GM18526 (cell line): ENCODE measurements around the gene MON2.
A peak's percentile ranks its signal among the peaks of the same experiment; 100 is the strongest.

ENCODE experiments used
- POLR2A ChIP-seq: IDR thresholded peaks from 3 replicates; pipeline ENCODE4 v1.6.1; 2011; ENCODE audit not compliant: insufficient read length; ENCODE audit errors: extremely low read depth

MON2 gene

DNA sequence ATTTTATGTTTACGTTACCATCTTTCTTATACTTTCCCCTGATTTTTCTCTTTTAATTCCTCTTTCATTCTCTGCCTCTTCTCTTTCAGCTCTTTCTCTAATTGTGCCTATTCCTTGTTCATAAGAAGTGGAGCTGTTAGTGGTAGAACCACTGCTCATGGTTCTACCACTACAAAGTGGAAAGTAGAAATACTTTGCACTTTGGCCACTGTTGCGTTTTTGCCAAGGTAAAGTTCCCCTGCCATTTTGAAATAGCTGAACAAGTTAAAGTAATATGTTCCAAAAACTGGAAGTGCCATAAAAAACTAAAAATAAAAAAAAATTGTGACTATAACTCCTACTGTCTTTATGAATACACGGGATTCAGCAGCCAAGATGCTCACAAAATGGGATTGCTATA lies 130.6 kb downstream of the MON2 start:
- no peak for TF ChIP-seq POLR2A

DNA sequence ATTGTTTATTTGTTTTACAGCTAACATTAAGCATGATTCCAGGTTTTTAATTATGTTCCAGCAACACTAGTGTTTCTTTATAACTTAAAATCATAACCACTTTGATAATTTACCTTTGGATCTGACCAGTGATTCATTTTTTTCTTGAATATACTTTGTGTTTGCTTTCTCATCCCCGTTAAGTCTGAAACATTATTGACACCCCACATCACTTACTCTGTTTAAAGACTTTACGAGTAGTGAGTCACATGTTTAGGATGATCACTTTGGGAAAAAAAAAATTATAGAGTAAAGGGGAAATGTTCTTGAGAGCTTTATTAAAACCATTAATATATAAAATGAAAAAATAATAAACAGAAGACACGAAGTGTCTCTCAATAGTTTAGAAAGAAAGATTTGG lies 132.2 kb downstream of the MON2 start:
- TF ChIP-seq POLR2A = no peak

DNA sequence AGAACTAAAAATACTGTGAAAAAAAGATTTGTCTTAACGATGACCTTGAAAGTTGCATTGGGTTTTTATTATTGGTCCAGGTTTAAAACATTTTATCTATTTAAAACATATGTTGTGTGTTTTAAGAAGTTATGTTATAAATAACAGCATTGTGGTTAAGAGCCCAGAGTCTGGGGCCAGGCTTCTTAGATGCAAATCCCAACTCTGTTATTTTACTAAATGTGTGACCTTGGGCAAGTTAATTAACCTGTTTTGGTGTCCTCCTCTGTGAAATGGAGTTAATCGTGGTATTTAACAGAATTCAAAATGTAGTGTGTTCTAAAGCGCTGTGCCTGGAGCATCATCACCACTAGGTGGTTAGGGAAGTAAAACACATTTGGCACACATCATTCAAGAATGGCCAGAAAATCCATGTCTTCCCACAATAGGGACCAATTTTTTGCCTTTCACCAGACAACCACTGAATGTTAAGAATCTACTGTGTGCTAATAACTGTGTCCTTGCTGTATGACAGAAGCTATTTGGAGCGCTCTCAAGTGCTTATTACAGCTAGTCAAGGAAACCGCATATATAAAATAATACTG lies 133.3 kb downstream of the MON2 start:
- no peak for TF ChIP-seq POLR2A

DNA sequence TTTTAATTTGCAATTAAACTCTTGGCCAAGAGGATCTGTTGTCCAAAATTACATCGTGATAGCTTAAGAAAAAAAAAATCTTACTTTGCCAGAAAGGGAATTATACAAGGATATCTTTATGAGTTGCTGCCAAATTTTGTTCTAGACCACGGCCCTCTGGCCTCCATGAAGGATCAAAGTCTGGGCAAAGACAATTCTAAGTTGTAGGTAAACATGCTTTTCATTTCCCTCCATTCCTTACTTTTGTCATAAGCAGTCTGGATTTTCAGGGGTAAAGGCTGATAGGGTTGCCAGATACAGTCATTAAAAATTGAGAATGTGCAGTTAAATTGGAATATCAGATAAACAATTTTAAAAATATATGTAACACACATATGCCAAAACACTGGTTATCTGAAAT lies 135.1 kb downstream of the MON2 start:
- no peak for TF ChIP-seq POLR2A

DNA sequence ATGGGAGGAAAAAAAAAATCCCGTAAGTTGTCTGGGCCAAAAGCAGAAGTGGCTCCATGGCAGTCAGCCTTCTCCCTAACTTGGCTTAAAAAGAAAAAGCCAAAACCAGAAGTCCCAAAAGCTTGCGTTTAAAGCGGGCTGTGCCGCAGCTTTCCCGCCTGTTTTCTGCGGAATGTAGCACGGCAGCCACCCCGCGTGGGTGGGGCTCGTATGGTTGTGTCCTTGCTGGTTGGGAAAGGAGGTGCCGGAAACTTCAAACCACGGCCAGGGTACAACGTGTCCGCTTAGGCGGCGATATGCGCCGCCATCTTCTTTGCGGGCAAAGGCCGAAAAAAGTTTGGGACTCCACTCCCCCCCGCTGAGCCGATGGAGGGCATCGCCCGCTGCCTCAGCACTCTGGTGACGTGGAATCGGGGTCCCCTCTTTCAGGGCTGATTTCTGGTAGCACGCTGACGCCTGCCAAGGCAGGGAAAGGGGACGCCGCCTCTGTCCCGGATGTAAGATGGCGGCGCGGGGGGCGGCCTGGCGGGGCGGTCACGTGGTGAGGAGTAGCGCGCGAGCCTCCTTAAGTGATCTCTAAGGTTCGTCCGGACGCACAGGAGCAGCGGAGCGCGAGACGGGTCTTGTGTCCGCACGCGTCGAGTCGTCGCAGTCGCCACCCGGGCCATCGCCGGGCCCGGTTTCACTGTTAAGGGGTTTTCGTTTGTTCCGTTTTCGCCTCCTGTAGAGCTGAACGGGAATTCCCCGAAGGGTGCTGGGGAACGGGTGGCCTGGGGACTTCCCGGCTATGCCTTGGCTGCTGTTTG lies 135.8 kb downstream of the MON2 start:
- TF ChIP-seq POLR2A = peak; percentile 83

DNA sequence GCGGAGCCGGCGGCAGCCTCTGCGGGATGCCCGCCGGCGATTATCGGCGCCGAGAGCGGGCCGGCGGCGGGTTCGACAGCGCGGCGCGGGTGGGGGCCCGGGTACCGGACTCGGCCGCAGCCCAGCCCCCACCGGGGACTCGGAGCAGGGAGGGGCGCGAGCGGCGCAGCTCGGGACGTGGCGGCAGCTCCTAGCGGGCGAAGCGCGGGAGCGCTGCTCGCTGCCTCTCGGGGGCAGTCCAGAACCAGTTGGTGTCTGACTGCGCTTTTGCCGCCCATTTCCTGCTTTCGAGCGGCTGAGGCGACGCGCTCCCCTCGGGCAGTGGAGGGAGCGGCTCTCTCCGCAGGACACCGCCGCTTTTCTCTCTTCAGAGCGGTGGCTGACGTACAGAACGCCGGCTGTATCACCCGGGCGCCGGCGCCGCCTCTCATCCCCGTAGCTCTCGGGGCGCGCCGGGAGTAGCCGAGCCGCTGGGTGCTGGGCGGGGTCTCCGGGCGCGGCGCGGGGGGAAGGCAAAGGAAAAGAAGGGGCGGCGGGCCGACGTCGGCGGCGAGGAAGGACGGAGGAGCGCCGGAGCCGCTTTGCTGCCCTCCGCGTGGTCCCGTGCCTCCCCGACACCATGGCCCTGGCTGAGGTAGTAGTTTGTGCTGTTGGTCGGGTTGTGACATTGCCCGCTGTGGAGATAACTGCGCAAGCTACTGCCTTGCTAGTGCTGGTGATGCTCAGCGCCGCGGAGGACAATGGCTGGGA lies 136.6 kb downstream of the MON2 start:
- peak; percentile 59 for TF ChIP-seq POLR2A

DNA sequence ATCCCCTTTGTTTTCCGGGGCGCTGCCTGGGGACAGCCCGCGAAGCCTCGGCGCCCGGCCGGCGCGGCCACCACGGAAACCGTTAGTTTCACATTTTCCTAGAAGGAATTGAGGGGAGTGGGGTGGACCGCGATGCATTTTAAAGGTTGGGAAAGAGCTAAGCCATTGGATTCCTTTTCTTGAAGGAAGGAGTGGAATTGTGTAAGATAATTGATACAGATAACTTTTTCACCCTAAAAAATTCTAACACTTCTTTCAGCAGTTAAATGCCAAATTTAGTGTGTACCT lies 137.1 kb downstream of the MON2 start:
- TF ChIP-seq POLR2A = no peak

DNA sequence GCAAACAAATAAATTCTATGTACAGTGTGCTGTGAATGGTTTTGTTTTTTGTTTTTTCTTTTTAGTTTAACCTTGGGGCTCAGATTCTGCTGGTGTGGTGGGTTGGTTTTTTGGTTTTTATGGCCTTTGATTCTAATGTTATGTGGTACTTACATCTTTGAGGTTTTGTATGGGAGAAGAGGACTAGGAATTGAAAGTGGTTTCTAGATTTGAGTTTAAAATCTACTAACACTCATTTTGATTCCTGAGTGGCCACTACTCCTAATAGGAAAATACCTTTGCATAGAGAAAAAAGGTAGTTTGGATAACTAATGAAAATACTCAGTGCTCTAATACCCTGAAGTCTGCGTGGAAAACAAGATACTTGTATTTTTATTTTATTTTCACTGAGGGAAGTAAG lies 137.7 kb downstream of the MON2 start:
- no peak for TF ChIP-seq POLR2A

DNA sequence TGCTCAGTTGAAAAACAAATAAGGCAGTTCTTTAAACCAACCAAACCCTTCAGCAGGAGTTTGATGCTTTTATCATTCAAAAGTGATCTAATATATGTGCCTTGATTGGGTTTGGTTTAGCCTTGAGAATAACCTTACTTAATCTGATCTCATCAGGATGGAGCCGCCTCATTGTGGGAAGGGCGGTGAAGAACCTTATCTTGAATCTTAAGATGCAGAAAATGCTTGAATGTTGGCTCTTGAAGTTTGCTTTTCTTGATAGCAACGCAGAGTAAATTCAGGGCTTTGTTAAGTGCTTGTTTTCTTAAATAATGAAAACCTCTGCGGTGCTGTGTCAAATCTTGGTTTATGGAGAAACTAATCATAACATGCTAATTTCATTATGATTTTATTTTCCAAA lies 138.2 kb downstream of the MON2 start:
- TF ChIP-seq POLR2A = no peak

DNA sequence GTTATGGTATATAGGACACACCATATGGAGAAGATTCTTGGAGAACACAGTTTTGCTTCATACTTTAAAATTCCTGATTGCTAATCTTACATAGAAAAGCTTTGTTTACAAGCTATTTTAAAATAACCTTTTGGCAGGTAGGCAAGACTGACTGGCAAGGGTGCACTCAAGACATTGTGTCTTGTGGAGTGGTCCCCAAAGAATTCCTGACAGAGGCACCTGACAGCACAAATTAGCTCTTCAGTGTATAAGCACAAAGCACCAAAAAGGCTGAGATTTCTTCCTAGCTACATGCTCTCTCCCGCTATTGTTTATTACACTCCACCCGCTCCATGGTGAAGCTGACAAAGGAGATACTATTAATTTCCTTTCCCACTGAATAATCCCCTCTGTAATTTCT lies 139.4 kb downstream of the MON2 start:
- TF ChIP-seq POLR2A = no peak

DNA sequence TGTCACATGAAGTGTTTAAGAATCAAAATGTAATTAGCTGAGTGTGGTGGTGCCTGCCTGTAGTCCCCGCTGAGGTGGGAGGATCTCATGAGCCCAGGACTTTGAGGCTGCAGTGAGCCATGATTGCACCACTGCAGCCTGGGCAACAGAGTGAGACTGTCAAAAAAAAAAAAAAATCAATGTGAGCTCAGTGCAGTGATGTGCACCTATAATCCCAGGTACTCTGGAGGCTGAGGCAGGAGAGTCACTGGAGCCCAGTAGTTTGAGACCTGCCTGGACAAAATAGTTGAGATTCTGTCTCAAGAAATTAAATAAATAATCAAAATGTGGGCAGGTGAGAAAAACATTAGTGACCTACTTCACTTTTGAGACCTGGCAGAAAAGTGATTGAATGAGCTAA lies 140.0 kb downstream of the MON2 start:
- TF ChIP-seq POLR2A = no peak

DNA sequence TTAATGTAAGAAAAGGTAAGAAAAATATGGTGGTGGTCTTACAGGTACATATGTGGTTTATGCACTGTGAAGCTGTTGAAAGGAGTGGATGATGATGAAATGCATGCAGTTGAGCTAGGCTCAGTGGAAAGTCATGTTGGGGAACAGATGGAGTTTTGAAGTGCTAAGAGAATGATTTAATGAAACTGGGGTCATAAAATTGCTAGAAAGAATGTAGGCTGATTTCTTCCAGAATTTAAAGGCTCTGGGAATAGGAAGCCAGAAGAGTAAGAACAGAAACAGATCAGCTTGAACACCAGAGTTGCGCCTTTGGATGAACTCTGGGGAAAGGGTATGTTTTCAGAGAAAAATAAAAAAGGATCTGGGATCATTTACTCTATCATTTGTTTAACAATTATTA lies 146.5 kb downstream of the MON2 start:
- no peak for TF ChIP-seq POLR2A

DNA sequence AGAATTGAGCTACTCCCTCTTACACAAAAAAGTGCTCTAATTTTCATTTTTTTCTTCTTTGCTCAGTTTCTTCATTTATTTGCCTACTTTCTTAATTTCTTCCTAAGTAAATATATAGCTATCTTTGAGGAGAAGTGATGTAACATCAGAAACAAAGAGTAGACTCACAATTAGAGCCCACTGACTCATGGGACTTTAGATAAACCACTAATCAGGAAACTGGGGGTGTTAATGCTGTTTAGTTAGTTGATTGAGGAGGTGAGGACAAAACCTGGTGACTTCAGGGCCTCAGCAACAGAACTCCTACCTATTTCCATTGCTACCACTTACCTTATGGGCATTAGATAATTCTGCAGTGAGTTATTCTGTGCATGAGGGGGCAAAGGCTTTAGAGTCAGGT lies 151.7 kb downstream of the MON2 start:
- no peak for TF ChIP-seq POLR2A

DNA sequence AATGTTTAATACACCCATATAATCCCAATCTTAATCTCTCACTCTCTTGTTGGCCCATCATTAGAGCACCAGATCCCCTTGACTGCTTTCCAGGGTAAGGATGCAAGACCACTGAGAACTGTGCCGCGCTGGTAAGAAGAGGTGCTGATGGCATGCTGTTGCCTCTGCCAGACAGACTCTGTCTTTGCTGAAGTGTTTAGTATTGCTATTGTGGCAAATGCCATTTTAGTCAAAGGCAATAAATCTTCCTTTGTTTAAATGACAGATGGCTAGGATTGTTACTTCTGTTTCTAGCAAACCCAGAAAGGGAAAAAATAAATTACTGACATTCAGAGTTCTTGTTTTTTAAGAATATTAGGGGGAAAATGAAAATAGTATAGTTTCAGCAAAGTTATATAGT lies 152.3 kb downstream of the MON2 start:
- no peak for TF ChIP-seq POLR2A

DNA sequence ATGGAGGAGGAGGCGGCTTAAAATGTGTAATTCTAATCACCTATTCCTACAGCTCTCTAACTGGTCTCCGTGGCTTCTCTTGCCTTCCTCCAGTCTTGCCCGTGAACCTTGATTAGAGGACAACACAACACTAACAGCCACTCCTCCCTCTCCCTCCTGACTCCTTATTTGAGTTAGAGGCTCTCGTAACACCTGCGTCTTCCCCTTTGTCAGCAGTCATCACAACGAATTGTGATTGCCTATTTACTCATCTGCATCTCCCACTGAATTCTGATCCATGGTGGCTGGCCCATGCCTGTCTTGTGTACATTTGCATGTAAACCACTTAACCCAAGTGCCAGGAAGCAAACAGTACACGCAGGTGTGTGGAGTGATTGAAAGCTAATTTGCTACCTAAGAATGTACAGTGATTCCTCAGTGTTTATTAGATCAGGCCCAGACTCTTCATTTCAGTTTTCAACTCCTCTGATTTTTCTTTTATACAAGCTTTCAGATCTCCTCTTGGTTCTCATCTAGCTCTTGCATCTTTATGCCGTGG lies 154.5 kb downstream of the MON2 start:
- no peak for TF ChIP-seq POLR2A

DNA sequence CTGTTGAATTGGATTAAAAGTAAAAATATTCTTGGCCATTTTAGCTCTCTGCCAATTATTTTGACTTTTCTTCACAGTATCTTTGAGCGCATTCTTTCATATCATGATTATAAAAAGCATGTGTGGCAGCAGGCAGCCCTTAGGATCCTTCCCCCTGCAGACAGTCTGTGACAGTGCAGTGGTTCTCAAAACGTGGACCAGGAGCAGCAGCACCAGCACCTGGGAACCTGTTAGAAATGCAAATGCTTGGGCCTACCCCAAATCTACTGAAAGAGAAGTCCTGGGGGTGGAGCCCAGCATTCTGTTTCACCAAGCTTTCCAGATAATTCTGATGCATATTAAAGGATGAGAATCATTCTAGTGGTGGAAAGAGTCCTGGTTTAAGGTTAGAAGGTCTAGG lies 155.6 kb downstream of the MON2 start:
- TF ChIP-seq POLR2A = no peak
